Mammary epithelial cell (primary cell): ENCODE data around the gene CCDC88C.

Experiments used
- EZH2 ChIP-seq: IDR thresholded peaks from 2 replicates; pipeline ENCODE4 v1.6.1; 2012; ENCODE audit warnings: low read length, inconsistent platforms, borderline replicate concordance
- TF ChIP-seq, protein P1 (sequence below), 2 donors: IDR thresholded peaks in 1 of 2; conservative IDR thresholded peaks in 1 of 2; 2 replicates each; pipeline ENCODE4 v1.5.1; 2011 to 2012; ENCODE audit warnings: inconsistent platforms in 2 of 2, low read length in 2 of 2, mild to moderate bottlenecking in 2 of 2, control low read depth in 1 of 2, low read depth in 1 of 2; ENCODE audit not compliant: insufficient read depth in 1 of 2; ENCODE audit errors: extremely low read depth in 1 of 2

DNA sequence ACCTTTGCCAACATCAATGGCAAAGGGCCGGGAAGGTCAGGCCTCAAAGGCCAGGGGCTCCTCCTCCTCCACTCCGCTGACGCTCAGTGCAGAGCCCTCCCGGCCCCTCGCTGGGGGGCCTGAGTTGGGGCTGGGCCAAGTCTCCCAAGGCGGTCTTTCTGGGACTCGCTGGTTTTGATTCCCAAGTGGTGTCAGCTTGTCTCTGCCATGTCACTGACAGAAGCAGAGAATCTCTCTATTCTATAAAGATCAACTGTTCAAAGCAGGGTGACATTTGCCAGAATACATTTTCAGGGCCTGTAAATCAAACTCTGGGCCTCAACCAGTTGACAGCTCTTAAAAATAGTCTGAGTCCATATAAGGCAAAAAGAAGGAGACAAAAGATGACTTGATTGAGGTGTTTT lies 75.9 kb downstream of the CCDC88C start:
- TF ChIP-seq, protein P1, sequence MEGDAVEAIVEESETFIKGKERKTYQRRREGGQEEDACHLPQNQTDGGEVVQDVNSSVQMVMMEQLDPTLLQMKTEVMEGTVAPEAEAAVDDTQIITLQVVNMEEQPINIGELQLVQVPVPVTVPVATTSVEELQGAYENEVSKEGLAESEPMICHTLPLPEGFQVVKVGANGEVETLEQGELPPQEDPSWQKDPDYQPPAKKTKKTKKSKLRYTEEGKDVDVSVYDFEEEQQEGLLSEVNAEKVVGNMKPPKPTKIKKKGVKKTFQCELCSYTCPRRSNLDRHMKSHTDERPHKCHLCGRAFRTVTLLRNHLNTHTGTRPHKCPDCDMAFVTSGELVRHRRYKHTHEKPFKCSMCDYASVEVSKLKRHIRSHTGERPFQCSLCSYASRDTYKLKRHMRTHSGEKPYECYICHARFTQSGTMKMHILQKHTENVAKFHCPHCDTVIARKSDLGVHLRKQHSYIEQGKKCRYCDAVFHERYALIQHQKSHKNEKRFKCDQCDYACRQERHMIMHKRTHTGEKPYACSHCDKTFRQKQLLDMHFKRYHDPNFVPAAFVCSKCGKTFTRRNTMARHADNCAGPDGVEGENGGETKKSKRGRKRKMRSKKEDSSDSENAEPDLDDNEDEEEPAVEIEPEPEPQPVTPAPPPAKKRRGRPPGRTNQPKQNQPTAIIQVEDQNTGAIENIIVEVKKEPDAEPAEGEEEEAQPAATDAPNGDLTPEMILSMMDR (conservative IDR thresholded peaks at IDR 0.05 in 1 of 2, IDR thresholded peaks at IDR 0.05 in 1 of 2; ENCODE audit: extremely low read depth in 1 of 2, insufficient read depth in 1 of 2, low read depth in 1 of 2, low read length in 2 of 2): no peak
- TF ChIP-seq EZH2: no peak
